Breast epithelium (tissue), 3 donors: ENCODE data around the gene PTPRM.

ENCODE experiments used
- POLR2A ChIP-seq: fragments of 450-650 bp; IDR thresholded peaks from one replicate; pipeline ENCODE4 v1.6.1; 2016; ENCODE audit warnings: antibody characterized with exemption, mild to moderate bottlenecking, moderate library complexity
- POLR2AphosphoS5 ChIP-seq, 3 donors: sonication (generic); formaldehyde crosslinking; IDR thresholded peaks; one replicate each; pipeline ENCODE4 v1.6.1; 2017; ENCODE audit warnings: antibody characterized with exemption in 3 of 3
- TF ChIP-seq, protein P1 (sequence below), 3 donors: fragments of 450-650 bp; IDR thresholded peaks; one replicate each; pipeline ENCODE4 v1.5.1; 2016 to 2017; ENCODE audit warnings: antibody characterized with exemption in 3 of 3, mild to moderate bottlenecking in 3 of 3, moderate library complexity in 3 of 3

- TF ChIP-seq, protein P1, sequence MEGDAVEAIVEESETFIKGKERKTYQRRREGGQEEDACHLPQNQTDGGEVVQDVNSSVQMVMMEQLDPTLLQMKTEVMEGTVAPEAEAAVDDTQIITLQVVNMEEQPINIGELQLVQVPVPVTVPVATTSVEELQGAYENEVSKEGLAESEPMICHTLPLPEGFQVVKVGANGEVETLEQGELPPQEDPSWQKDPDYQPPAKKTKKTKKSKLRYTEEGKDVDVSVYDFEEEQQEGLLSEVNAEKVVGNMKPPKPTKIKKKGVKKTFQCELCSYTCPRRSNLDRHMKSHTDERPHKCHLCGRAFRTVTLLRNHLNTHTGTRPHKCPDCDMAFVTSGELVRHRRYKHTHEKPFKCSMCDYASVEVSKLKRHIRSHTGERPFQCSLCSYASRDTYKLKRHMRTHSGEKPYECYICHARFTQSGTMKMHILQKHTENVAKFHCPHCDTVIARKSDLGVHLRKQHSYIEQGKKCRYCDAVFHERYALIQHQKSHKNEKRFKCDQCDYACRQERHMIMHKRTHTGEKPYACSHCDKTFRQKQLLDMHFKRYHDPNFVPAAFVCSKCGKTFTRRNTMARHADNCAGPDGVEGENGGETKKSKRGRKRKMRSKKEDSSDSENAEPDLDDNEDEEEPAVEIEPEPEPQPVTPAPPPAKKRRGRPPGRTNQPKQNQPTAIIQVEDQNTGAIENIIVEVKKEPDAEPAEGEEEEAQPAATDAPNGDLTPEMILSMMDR (IDR thresholded peaks at IDR 0.05): no peak
- TF ChIP-seq POLR2AphosphoS5 (IDR thresholded peaks at IDR 0.05): no peak
- TF ChIP-seq POLR2A: no peak
Measured at GRCh38 chr18:7600528-7601245, 33.6 kb downstream of the PTPRM start.
